SK-N-MC (cell line): ENCODE data around the gene SPTLC3.

ENCODE experiments used
- EZH2 ChIP-seq: fragments of 200-600 bp; sonication (generic); IDR thresholded peaks from one replicate; pipeline ENCODE4 v1.6.1; 2017; ENCODE audit warnings: antibody characterized with exemption
- POLR2AphosphoS5 ChIP-seq: IDR thresholded peaks from 2 replicates; pipeline ENCODE4 v1.6.1; 2012; ENCODE audit warnings: mild to moderate bottlenecking, low read depth, low read length, borderline replicate concordance

DNA sequence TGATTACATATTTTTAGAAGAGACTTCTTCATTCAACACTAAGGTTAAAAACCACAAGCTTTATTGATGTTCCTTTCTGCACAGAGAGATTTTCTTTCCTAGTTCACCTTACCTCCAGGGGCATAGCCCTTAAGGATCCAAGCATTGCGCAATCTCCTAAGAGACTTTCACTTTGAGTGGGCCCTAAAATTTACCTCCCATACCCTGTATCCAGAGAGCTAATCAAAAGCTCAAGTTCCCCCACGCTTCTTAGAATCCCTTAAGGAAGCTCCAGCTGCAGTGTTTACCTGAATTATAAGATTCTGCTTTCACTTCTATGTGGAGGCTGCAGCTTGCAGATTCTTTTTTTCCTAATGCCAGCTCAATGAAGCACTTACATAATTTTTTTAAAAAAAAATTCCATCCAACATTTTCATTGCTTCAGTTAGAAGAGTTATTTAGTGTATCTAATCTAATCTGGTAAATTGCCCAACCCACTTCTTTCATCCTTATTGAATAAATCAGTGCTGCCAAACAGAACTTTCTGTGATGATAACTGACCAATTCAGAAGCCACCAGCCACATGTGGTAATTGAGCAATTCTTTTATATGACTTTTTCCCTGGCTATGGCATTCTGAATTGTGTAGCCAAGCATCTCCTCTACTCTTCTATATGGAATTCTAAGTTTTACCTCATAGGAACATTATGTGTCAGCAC is 24.6 kb upstream of the SPTLC3 start:
- no peak for TF ChIP-seq EZH2
- no peak for TF ChIP-seq POLR2AphosphoS5
